WTC11 (cell line): Measurements from ENCODE around the gene SETD1B.

Source experiments
- ATF3 ChIP-seq: sonication (generic); formaldehyde crosslinking; conservative IDR thresholded peaks from 2 replicates; pipeline ENCODE4 v1.8.1; 2022; ENCODE audit warnings: mild to moderate bottlenecking, missing genetic modification reagents
- CTCF ChIP-seq: fragments of 200-600 bp; IDR thresholded peaks from 2 replicates; pipeline ENCODE4 v1.8.0; 2022; ENCODE audit warnings: antibody characterized with exemption
- HMGXB4 ChIP-seq: sonication (generic); formaldehyde crosslinking; IDR thresholded peaks from 2 replicates; pipeline ENCODE4 v1.8.1; 2023; ENCODE audit warnings: mild to moderate bottlenecking, moderate library complexity, missing genetic modification reagents
- JUN ChIP-seq: sonication (generic); formaldehyde crosslinking; IDR thresholded peaks from 2 replicates; pipeline ENCODE4 v1.8.0; 2023; ENCODE audit warnings: mild to moderate bottlenecking, missing genetic modification reagents
- MAX ChIP-seq: sonication (generic); formaldehyde crosslinking; IDR thresholded peaks from 2 replicates; pipeline ENCODE4 v1.8.0; 2022; ENCODE audit warnings: mild to moderate bottlenecking, missing genetic modification reagents
- NR2C2 ChIP-seq: sonication (generic); formaldehyde crosslinking; IDR thresholded peaks from 2 replicates; pipeline ENCODE4 v1.8.0; 2022; ENCODE audit warnings: mild to moderate bottlenecking, missing genetic modification reagents
- ZBTB21 ChIP-seq: sonication (generic); formaldehyde crosslinking; IDR thresholded peaks from 2 replicates; pipeline ENCODE4 v1.8.1; 2023; ENCODE audit warnings: mild to moderate bottlenecking, missing genetic modification reagents, borderline replicate concordance
- ZNF512 ChIP-seq: sonication (generic); formaldehyde crosslinking; IDR thresholded peaks from 2 replicates; pipeline ENCODE4 v1.8.1; 2022; ENCODE audit warnings: missing genetic modification reagents, borderline replicate concordance

- TF ChIP-seq ZBTB21 (CRISPR knock-in tag) (no peak), HMGXB4 (no peak), NR2C2 (CRISPR knock-in tag) (no peak), CTCF (no peak), MAX (CRISPR knock-in tag) (no peak), ZNF512 (CRISPR knock-in tag) (no peak), ATF3 (no peak), JUN (CRISPR knock-in tag) (no peak)
Measured at GRCh38 chr12:121765573-121765972, 38.2 kb upstream of the SETD1B start.
